C4-2B (cell line): ENCODE data around the gene PACSIN2.

Experiments used
- H3K27ac ChIP-seq: fragments of 450-650 bp; 2 replicates; pipeline ENCODE4 v1.5.1; 2017
- ZFX ChIP-seq: fragments of 450-650 bp; IDR thresholded peaks from 2 replicates; pipeline ENCODE4 v1.6.1; 2017
- TF ChIP-seq, protein P1 (sequence below): fragments of 450-650 bp; conservative IDR thresholded peaks from 2 replicates; pipeline ENCODE4 v1.5.1; 2017; ENCODE audit warnings: mild to moderate bottlenecking

Gene PACSIN2

GRCh38 chr22:43014869-43015676 is at the start of gene PACSIN2:
TSS of gene PACSIN2 (minus strand) at chr22:43015149. CDS start at chr22:42912080, 103,069 bp downstream.
- TF ChIP-seq ZFX: peak; percentile 78; the same call in 1 of the 2 replicates
- TF ChIP-seq, protein P1, sequence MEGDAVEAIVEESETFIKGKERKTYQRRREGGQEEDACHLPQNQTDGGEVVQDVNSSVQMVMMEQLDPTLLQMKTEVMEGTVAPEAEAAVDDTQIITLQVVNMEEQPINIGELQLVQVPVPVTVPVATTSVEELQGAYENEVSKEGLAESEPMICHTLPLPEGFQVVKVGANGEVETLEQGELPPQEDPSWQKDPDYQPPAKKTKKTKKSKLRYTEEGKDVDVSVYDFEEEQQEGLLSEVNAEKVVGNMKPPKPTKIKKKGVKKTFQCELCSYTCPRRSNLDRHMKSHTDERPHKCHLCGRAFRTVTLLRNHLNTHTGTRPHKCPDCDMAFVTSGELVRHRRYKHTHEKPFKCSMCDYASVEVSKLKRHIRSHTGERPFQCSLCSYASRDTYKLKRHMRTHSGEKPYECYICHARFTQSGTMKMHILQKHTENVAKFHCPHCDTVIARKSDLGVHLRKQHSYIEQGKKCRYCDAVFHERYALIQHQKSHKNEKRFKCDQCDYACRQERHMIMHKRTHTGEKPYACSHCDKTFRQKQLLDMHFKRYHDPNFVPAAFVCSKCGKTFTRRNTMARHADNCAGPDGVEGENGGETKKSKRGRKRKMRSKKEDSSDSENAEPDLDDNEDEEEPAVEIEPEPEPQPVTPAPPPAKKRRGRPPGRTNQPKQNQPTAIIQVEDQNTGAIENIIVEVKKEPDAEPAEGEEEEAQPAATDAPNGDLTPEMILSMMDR: no peak
- H3K27ac ChIP-seq: peak within 1 kb of the TSS; percentile 67

DNA sequence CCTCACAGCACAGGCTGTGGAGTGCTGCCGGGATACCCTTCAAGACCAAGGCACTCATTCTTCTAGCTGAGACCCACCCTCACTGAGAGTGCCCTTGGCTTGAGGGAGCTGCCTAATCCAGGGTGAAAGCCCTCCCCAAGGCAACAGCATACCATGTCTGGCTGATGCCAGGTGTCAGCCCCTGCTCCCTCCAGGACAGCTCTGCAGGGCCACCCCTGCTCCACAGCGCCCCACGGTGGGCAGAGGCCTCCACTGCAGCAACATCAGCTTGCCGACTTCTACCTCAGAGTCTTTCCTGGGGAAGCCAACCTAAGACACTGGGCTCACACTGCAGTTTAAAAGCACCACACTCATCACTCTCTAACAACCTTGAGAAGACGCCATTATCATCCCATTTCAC is 45.2 kb upstream of the PACSIN2 start:
- H3K27ac ChIP-seq: no peak overlapping the region
- no peak for TF ChIP-seq ZFX
- TF ChIP-seq, protein P1: peak; percentile 87

DNA sequence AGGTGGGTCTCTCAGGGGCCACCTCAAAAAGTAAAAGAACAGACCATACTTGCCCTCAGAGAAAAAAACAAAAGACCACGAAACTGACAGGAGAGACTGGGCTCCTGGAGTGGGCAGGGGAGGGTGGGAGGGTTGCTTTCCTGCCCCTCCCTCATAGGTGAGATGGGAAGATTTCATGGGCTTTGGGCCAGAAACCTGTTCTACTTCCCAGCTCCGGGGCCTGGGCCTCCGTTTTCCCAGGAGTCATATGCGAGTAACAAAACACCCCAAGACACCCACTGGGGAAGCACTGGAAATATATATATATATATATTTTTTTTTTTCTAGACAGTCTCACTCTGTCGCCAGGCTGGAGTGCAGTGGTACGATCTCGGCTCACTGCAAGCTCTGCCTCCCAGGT is 42.7 kb upstream of the PACSIN2 start:
- no peak overlapping the region for H3K27ac ChIP-seq
- TF ChIP-seq, protein P1: no peak
- no peak for TF ChIP-seq ZFX

- no peak for TF ChIP-seq ZFX
- TF ChIP-seq, protein P1: peak; percentile 61
- H3K27ac ChIP-seq: no peak overlapping the region
Observed at GRCh38 chr22:43053176-43053575, 38.2 kb upstream of the PACSIN2 start.

GRCh38 chr22:43050995-43051394 is 36.0 kb upstream of the PACSIN2 start:
- no peak for TF ChIP-seq ZFX
- TF ChIP-seq, protein P1: no peak
- H3K27ac ChIP-seq: no peak overlapping the region

DNA sequence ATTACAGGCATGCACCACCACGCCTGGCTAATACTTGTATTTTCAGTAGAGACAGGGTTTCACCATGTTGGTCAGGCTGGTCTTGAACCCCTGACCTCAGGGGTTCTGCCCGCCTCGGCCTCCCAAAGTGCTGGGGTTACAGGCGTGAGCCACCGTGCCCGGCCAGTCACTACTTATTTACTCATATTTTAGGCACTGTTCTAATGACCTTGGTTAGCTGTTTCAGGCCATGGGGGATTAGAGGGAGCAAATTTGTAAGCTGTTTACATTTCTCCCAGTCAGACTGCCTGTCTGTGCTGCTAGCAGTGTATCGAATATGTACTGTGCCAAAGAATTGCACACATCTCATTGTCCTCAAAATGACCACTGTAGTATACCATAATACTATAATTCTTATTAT is 32.7 kb upstream of the PACSIN2 start:
- TF ChIP-seq, protein P1: no peak
- TF ChIP-seq ZFX: no peak
- no peak overlapping the region for H3K27ac ChIP-seq

DNA sequence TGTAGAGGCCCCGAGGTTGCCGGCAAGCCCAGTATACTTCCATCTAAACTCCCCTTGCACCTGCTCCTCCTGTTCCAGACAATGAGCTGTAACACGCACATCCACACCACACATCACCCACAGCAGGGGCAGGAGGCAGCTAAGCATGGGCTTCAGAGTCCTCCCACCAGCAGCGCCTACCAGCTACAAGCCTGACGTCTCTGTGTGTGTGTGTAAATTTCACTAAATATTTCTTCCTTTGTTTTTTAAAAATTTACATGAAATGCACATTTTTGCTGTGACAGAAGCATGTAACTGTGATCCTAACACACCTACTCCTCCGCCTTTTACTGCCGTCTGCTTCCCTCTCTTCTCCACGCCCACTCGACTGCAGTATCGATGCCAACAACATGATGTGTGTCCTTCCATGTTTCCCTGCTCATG is 29.4 kb upstream of the PACSIN2 start:
- no peak overlapping the region for H3K27ac ChIP-seq

More for the DNA sequence above, 29.4 kb upstream of the PACSIN2 start:
- TF ChIP-seq ZFX: no peak
- TF ChIP-seq, protein P1: no peak
